Measurements from ENCODE around the gene FOXP2. TPM values are rescaled to one million over a fixed set of nuclear protein-coding genes. Genes with fewer than 3 reads are reported as not detected.

The FOXP2 gene
- total and polyA plus RNA-seq, 10 of the 15 experiments (the other 5 are each of a cell fraction or from before 2014, with no cell fraction given): 0.99 to 2.5 (median 1.8) TPM

- TF ChIP-seq CUX1 (IDR thresholded peaks at IDR 0.05; ENCODE audit: insufficient replicate concordance, low read depth, low read length) (no peak), MLLT1 (IDR thresholded peaks at IDR 0.05) (no peak), SREBF1 (IDR thresholded peaks at IDR 0.05; ENCODE audit: low read length) (no peak), SMAD5 (IDR thresholded peaks at IDR 0.05; ENCODE audit: low read depth) (no peak), ZNF274 (IDR thresholded peaks at IDR 0.05; ENCODE audit: insufficient read depth, insufficient read length) (no peak), FOXK2 (IDR thresholded peaks at IDR 0.05) (no peak), RB1 (IDR thresholded peaks at IDR 0.05; ENCODE audit: borderline replicate concordance) (no peak)
Observed at GRCh38 chr7:114652041-114652440, 237.4 kb downstream of the FOXP2 start (continued).

Measured in GM12878 (cell line).